Mammary microvascular endothelial cell (primary cell): ENCODE results near the gene PTH1R. TPM values are rescaled to one million over a fixed set of nuclear protein-coding genes. Genes with fewer than 3 reads are reported as not detected.

Experiments
- total RNA-seq: library from RNA; depleted of rRNA; stranded (reverse); fragments of >200 nt; gene quantifications from 2 replicates; pipeline ENCODE4 v1.2.3, GENCODE V29; 2015

PTH1R gene
- not detected in 2 replicates for total RNA-seq

DNA sequence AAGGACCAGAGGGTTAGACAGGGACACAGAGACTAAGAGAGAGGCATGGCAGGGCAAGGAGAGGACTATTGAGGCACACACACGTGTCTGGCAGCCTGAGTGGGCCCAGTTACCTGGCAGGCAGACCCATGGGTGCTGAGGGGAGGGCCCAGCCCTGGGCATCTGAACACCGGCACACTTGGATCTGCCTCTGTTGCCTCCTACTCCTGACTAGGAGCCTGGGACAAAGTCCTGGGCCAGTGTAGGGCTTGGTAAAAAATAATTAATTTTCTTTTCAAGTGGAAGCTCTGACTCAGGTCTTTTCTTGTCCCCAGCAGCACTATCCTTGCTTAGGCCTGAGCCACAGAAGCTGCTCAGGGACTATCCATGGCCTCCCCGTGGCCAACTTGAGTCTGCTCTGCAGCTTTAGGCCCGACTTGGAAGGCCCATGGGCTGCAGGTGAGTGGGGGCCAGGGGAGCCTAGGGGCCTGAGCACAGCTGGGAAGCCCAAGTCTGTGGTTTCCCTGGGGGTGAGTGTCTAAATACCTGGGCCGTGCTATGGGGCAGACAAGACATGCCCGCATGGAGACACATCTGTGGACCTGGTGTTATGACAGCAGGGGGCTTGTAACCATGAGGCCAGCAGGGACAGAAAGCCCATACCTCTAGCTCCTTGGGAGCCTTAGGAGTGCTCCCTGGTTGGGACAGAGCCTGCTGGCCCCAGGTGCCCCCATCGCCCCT is at the start of gene PTH1R:
Gene PTH1R (plus strand): TSS at position 316 of the 720 bp plus-strand sequence. CDS start 5,839 bp downstream, outside the sequence.

DNA sequence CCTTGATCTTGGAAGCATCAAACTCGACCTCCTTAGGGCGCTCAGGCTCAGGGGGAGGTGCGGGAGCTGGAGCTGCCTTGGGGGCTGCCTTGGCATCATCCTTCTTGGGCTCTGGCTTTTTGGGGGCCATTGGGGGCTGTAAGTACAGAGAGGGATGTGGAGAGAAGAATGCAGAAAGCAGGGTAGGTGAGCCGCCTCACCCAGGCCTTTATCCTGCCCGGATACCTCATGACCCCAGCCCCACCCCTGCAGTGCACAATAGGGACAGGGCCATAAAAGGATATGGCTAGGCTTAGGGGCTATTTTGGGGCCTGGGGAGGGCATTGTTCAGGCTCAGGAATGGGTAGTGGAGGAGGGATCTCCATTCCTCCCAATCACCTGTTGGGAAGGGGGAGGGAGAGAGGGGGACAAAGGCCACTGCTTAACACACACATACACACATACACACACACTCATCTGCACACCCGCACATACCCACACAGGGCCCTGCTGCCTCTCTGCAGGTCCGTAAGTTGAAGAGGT is 14.2 kb upstream of the PTH1R start, which contains the start of gene MYL3:
Gene MYL3 (minus strand): TSS at position 184 of the 522 bp plus-strand sequence. CDS start 54 bp downstream, at position 130.

Other genes starting within 250 kb of the PTH1R start
- 9.8 and 11.2 TPM in 2 replicates for gene ALS2CL, start 184.0 kb upstream of the PTH1R start, total RNA-seq
- 0.15 TPM in 1 of 2 replicates, not detected in the other for gene TMIE, start 176.3 kb upstream of the PTH1R start, total RNA-seq
- gene PRSS50, start 159.9 kb upstream of the PTH1R start, total RNA-seq, result not detected in 2 replicates
- gene MYL3, start 14.3 kb upstream of the PTH1R start, total RNA-seq, result not detected in 2 replicates
- gene CCDC12, start 99.0 kb downstream of the PTH1R start, total RNA-seq, result 37.9 and 39.1 TPM in 2 replicates
- 32.0 and 34.7 TPM in 2 replicates for gene NBEAL2, start 101.9 kb downstream of the PTH1R start, total RNA-seq